Measurements from ENCODE around the gene RTF1. TPM values are rescaled to one million over a fixed set of nuclear protein-coding genes. Genes with fewer than 3 reads are reported as not detected.

Gene RTF1
- total RNA-seq, 1 experiment from 2014 or later: 18.8 TPM

GRCh38 chr15:41520636-41521035 is 103.7 kb downstream of the RTF1 start:
- H3K36me3 Mint-ChIP-seq (ENCODE audit: insufficient read depth, unreplicated experiment): peaks cover 21% of the 10 kb centered on the region
- no peak overlapping the region for H3K27ac Mint-ChIP-seq (ENCODE audit: unreplicated experiment)
- no peaks in the 10 kb centered on the region for H3K4me1 Mint-ChIP-seq (ENCODE audit: low read depth, unreplicated experiment)
- BruUV-seq (replicated peaks): no TSS peak
- no peak for TF ChIP-seq CTCF (IDR thresholded peaks at IDR 0.05; ENCODE audit: unreplicated experiment)
- H3K9me3 Mint-ChIP-seq (ENCODE audit: low read depth, unreplicated experiment): no peaks in the 10 kb centered on the region
- H3K27me3 Mint-ChIP-seq (ENCODE audit: unreplicated experiment): no peaks in the 10 kb centered on the region
- CTCF ChIA-PET: interaction anchor here (0.6 kb wide), 1 partner anchor 11 kb away, joined by 4 read pairs; no protein-coding TSS in a partner anchor
- H3K4me3 Mint-ChIP-seq (ENCODE audit: low read depth, unreplicated experiment): no peak overlapping the region
- intact Hi-C loops (cut with micrococcal nuclease; ENCODE audit: unreplicated experiment): no loop called here
- no peak for DNase-seq

GRCh38 chr15:41521614-41522013 is 104.7 kb downstream of the RTF1 start:
- Mint-ChIP-seq H3K9me3 (ENCODE audit: low read depth, unreplicated experiment) (no peaks in the 10 kb centered on the region), H3K4me3 (ENCODE audit: low read depth, unreplicated experiment) (no peak overlapping the region), H3K36me3 (ENCODE audit: insufficient read depth, unreplicated experiment) (peaks cover 22% of the 10 kb centered on the region), H3K27me3 (ENCODE audit: unreplicated experiment) (no peaks in the 10 kb centered on the region), H3K27ac (ENCODE audit: unreplicated experiment) (no peak overlapping the region), H3K4me1 (ENCODE audit: low read depth, unreplicated experiment) (no peaks in the 10 kb centered on the region)
- CTCF ChIA-PET: no interaction called here
- BruUV-seq (replicated peaks): no TSS peak
- intact Hi-C loops (cut with micrococcal nuclease; ENCODE audit: unreplicated experiment): no loop called here
- no peak for TF ChIP-seq CTCF (IDR thresholded peaks at IDR 0.05; ENCODE audit: unreplicated experiment)
- DNase-seq: no peak

GRCh38 chr15:41523097-41523496 is 106.2 kb downstream of the RTF1 start:
- no TSS peak for BruUV-seq (replicated peaks)
- TF ChIP-seq CTCF (IDR thresholded peaks at IDR 0.05; ENCODE audit: unreplicated experiment): no peak
- no peaks in the 10 kb centered on the region for H3K27me3 Mint-ChIP-seq (ENCODE audit: unreplicated experiment)
- H3K4me3 Mint-ChIP-seq (ENCODE audit: low read depth, unreplicated experiment): no peak overlapping the region
- DNase-seq: no peak
- H3K4me1 Mint-ChIP-seq (ENCODE audit: low read depth, unreplicated experiment): no peaks in the 10 kb centered on the region
- CTCF ChIA-PET: no interaction called here
- H3K27ac Mint-ChIP-seq (ENCODE audit: unreplicated experiment): no peak overlapping the region
- peaks cover 12% of the 10 kb centered on the region for H3K36me3 Mint-ChIP-seq (ENCODE audit: insufficient read depth, unreplicated experiment)
- no peaks in the 10 kb centered on the region for H3K9me3 Mint-ChIP-seq (ENCODE audit: low read depth, unreplicated experiment)
- intact Hi-C loops (cut with micrococcal nuclease; ENCODE audit: unreplicated experiment): no loop called here

- no peaks in the 10 kb centered on the region for H3K9me3 Mint-ChIP-seq (ENCODE audit: low read depth, unreplicated experiment)
- peaks cover 9% of the 10 kb centered on the region for H3K36me3 Mint-ChIP-seq (ENCODE audit: insufficient read depth, unreplicated experiment)
- no peaks in the 10 kb centered on the region for H3K27me3 Mint-ChIP-seq (ENCODE audit: unreplicated experiment)
- H3K4me3 Mint-ChIP-seq (ENCODE audit: low read depth, unreplicated experiment): no peak overlapping the region
- TF ChIP-seq CTCF (IDR thresholded peaks at IDR 0.05; ENCODE audit: unreplicated experiment): no peak
- no peak for DNase-seq
- H3K27ac Mint-ChIP-seq (ENCODE audit: unreplicated experiment): no peak overlapping the region
- CTCF ChIA-PET: no interaction called here
- H3K4me1 Mint-ChIP-seq (ENCODE audit: low read depth, unreplicated experiment): no peaks in the 10 kb centered on the region
- no TSS peak for BruUV-seq (replicated peaks)
- intact Hi-C loops (cut with micrococcal nuclease; ENCODE audit: unreplicated experiment): no loop called here
These were observed 113.6 kb downstream of the RTF1 start for GRCh38 chr15:41530363-41530956.

Other genes starting within 250 kb of the RTF1 start
- gene EXD1, start 186.3 kb upstream of the RTF1 start, total RNA-seq (2022): not detected in 2 replicates
- gene CHP1, start 185.8 kb upstream of the RTF1 start, total RNA-seq (2022): 67.1 and 67.7 TPM in 2 replicates
- gene OIP5, start 84.5 kb upstream of the RTF1 start, total RNA-seq (2022): 8.0 and 8.5 TPM in 2 replicates
- 70.9 and 88.0 TPM in 2 replicates for gene NUSAP1, start 84.2 kb upstream of the RTF1 start, total RNA-seq (2022)
- gene NDUFAF1, start 14.6 kb upstream of the RTF1 start, total RNA-seq (2022): 8.8 and 9.8 TPM in 2 replicates
- gene ITPKA, start 76.8 kb downstream of the RTF1 start, total RNA-seq (2022): 0.61 and 0.68 TPM in 2 replicates
- 0.24 and 0.32 TPM in 2 replicates for gene LTK, start 96.7 kb downstream of the RTF1 start, total RNA-seq (2022)
- gene RPAP1, start 127.2 kb downstream of the RTF1 start, total RNA-seq (2022): 33.3 and 35.4 TPM in 2 replicates
- gene TYRO3, start 142.1 kb downstream of the RTF1 start, total RNA-seq (2022): 5.5 and 8.1 TPM in 2 replicates
- 26.4 and 29.4 TPM in 2 replicates for gene MGA, start 243.3 kb downstream of the RTF1 start, total RNA-seq (2022)

Measured in Calu3 (cell line).